ENCODE results near the gene TWNK. TPM values are rescaled to one million over a fixed set of nuclear protein-coding genes. Genes with fewer than 3 reads are reported as not detected.
A peak's percentile ranks its signal among the peaks of the same experiment; 100 is the strongest.

The TWNK gene
- total RNA-seq, 1 donor from 2014 or later = 4.1 TPM

DNA sequence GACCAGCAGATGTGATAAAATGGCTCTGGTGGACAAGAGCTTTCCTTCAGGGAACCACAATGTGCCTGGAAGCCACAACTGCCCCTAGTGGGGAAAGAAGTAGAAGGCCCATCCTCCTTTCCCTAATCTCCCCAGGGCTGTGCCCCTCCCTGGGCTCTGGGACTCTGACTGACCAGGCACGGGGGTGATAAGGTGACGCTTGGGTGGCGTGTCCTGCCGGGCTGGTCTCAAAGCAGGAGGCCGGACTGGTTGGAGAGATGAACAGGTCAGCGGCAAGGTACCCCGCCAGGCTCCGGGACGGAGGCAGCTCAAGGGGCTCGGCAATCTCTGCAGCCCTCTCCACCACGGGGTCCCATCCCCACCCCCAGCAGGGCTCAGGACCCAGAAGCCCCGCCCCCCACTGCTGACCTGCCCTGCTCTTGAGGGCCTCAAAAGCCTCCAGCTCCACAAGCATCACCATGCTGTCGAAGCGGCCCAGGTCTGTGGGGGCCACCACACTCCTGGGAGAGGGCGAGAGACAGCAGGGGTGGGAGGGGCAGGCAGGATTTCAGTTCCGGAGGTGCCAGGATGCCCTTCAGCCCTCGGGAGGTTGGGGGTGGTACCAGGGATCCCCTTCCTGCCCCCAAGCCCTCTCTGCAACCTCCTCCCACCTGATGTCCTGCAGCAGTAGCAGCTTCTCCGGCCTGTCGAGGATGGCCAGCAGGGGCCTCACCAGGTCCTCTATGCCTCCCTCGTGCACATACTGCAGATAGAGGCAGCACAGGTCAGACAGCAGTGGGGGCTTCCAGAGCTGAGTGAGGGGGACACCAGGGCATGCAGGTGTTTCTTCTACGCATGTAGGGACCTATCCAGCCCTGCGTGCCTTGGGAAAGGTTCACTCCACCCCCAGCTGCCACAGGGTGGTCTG lies 24.4 kb downstream of the TWNK start:
- no peak for DNase-seq

DNA sequence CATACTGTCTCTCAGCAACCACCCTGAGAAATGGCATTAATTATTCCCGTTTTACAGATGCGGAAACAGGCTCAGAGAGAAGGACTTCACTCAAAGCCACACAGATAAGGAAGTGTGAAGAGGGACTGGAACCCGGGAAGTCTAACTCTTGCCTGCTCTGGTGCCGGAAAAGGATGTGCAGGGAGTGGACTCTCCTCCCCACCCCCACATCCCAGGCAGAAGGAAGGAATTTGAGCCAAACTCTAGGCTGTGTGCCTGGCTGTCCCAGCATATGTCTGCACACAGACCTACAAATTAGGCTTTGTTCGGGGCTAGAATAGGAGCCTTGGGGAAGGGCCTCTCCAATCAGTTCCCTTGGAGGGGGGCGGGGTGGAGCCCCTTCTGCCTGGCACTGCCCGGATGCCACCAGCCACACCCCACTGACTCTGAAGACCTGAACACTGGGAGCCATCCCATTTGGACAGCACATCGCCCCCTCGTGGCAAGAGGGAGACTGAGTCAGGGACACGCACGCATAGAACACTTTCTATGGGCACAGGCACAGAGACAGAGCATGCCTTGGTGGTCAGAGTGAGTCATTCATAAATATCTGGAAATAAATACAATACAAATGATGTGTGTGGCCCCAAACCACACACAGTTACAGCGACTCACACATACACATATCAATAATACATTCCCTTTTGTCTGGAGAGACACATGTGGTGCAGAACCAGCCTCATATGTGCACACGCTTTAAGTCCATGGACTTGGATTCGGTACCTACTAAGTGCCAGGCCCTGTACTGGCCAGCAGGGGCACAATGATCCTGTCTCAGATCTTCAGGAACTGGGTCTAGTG lies 25.4 kb downstream of the TWNK start:
- peak; percentile 86 for DNase-seq

DNA sequence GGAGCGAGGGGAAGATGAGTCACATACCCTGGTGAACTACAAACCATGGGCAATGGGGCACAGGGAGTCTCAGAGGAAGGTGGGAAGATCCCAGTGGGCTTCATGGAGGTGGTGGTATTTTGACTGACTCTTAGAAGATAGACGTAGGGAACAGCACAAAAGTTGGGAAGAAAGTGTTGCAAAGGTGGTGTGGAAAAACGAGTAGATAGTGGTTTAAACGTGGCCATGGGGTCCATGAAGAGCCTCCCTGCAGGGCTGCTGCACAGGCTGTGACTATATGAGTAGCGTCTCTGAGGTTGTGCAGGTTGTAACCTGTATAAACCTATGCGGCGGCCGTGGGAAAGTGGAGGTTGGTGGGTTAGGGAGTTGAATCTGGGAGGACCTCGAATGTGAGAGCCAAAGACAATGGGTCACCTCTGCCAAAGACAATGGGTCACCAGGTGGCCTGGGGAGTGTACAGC lies 26.1 kb downstream of the TWNK start:
- no peak for DNase-seq

DNA sequence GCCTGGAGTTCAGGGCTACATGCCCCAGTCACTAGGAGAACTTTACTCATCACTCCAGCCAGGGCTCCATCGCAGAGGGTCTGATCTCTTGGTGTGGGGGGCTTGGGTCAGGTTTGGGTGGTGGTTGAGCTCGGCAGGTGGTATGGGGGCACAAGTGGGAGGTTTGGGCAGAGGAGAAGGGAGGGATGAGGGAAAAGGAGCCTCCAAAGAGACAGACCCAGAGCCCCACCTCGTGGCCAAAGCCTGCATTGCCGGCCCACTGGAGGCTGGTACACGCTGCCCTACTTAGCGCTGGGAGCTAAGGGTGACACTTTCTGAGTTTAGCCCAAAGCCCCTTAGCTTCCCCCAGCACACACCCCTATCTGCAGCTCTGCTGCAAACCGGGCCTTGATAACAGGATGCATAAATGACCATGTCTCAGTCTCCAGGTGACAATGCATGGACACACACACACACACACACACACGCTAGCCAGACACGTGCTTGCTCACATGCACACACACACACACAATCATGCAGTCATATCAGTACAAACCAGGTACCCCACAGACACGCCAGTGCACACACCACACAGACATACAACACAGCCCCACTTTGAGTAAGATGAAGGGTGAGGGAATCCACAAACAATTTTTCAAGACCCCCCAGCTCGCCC lies 27.0 kb downstream of the TWNK start:
- DNase-seq = peak; percentile 46

DNA sequence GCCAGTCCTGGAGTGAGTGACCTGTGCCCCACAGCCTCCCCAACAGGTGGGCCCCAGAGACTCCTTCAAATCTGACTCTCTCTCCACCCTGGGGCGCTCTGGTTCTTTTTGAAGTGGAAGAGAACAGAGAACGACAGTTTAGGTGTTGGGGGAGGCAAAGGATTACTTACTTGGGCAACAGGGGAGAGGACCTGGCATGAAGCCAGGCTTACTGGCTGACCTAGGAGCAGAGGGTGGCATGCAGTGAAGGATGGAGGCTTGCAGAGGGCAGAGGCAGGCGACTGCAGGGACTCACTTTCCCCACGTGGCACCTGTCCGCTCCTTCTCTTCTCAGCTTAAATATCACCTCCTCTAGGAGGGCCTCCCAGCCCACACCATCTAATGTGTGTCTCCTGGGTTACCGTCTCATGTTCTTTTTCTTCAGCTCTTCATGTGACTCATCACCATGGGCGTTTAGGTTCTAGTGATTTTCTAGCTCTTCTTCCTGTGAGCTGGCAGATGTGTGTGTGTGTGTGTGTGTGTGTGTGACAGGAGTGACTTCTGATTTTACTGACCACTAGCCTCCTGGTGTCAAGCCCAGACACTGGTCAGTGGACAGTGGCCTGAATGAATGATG lies 27.7 kb downstream of the TWNK start:
- no peak for DNase-seq

DNA sequence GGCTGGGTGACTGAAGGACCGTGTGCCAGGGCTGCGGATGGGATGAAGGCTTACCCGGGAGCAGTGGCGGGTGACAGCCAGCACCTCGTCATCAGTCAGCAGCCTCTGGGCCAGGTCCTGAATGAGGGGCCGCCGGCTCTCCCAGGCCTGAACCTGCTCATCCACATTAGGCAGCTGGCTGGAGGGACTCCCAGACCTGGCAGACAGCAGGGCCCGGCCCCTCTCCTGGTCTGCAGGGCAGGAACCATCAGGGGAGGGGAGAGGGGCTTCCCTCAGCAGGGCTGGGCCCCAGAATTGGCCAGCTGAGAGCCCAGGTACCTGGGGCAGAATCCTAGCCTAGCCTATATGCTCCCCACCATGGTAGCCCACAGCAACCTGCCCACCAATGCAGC lies 28.2 kb downstream of the TWNK start:
- DNase-seq = no peak

DNA sequence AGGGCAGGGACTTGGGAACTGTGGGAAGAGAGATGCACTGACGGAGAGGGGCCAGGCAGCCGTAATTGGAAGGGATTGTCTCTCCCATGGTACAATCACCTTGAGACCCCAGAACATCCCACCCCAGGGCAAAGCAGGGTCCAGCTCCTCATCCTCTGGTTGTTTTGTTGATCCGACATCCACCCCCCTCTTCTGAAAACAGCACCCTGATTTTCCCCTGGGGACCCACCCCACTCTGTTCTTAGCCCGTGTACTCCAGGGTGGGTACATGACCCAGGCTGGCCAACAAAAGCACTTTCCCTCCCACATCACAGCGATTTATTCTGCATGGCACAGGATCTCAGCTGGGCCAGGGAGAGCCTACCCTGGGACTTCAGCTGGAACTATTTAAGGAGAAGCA lies 29.5 kb downstream of the TWNK start:
- DNase-seq = no peak

DNA sequence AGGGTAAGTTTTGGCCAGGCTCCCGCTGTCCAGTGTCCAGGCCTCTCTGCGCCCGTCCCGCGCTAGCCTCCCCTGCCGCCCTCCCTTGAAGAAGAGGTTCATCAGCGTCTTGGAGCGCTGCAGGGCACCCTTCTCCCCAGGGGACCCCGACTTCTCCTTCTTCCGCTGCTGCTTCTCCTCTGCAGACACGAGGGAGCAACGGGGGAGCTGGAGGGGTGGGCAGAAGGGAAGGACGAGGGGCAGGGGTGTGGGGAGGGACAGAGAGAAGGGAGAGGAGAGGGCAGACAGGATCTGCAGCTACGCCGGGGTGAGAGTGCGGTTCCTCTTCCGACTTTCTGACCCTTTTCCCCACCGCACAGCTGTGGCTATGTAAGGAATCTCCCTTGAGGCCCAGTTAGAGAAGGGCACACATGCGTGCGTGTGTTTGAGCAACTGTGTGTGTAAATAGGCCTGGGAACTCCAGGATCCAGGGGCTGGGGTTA lies 30.8 kb downstream of the TWNK start:
- no peak for DNase-seq

DNA sequence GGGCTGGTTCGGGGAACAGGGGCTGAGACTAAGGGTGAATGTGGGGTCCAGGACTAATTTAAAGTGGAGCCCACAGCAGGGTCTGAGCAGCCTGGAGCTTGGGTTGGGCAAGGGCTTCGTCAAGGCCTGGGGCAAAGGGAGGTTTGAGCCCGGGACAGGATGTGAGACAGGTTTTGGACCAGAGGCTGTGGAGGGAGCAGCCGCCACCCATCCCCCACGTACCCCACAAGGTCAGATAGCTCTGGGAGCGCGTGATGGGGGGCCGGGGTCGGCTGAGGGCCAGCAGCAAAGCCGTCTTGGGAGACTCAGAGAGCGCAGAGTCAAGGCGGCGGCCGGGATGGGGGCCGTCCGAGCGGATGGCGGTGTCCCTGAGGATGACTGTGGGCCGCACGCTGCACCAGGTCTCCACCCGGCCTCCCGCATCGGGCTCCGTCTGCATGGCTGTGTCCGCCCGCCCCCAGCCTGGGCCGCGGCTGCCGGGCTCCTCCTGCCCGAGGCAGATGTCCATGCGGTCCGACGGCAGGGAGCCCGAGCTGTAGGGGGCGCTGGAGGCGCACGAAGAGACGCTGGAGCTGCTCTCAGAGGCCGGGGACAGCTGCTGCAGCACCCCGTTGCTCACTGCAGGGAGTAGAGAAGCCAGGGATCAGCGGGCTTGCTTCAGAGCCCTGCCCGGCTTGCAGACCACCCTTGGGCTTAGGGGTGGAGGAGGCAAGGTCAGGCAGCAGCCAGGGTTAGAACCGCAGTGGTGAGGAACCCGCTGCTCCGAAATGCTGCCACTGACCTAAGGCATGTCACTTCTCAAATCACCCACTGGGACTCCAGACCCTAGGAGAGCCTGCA lies 31.5 kb downstream of the TWNK start:
- no peak for DNase-seq

DNA sequence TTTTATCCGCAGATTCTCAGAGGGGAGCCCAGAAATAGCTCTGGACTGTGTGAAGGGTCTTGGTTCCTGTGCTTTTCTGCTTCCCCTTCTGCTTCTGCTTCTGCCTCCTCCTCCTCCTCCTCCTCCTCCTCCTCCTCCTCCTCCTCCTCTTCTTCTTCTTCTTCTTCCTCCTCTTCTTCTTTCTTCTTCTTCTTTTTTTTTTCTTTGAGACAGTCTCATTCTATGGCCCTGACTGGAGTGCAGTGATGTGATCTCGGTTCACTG lies 32.0 kb downstream of the TWNK start:
- no peak for DNase-seq

DNA sequence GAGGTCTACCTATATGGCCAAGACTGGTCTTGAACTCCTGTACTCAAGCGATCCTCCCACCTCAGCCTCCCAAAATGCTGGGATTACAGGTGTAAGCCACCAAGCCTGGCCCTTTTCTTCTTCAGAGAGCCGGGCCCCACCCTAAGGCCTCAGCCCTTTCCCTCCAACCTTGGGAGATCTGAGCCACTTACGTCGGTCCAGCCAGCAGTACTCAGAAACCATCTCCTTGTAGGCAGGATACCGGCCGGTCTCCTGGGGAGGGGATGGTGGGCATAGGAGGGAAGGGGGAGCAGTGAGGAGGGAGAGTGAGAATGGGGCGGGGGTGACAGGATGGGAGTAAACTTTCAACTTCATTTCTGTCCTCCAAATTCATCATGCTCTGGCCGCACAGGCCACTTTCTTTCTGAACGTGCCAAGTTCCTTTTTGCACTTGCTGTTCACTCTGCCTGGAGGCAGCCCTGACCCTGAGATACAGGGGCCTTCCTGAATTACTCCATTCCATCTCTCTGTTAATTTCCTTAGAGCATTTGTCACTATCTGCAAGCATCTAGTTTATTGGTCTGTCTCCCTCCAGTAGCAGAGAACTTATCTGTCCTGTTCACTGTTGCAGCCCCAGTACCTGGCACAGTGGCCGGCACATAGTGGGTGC lies 33.2 kb downstream of the TWNK start:
- no peak for DNase-seq

DNA sequence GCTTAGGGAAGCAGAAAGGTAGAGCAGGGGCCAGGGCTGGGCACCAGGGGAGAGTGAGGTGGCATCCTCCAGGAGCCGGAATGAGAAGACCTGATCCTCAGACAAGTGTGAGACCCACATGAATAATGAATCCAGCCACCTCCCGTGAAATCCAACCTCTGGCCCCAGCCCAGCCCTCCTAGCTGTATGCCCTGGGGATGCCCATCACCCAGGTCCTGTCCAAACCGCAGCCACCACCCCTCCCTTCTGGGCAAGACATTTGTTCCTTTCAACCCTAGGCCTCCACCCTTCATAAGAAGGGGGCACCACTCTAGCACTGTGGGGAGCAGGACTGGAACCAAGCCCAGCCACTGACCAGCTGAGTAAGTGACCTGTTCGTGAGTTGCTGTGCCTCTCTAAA lies 33.9 kb downstream of the TWNK start:
- DNase-seq = no peak

DNA sequence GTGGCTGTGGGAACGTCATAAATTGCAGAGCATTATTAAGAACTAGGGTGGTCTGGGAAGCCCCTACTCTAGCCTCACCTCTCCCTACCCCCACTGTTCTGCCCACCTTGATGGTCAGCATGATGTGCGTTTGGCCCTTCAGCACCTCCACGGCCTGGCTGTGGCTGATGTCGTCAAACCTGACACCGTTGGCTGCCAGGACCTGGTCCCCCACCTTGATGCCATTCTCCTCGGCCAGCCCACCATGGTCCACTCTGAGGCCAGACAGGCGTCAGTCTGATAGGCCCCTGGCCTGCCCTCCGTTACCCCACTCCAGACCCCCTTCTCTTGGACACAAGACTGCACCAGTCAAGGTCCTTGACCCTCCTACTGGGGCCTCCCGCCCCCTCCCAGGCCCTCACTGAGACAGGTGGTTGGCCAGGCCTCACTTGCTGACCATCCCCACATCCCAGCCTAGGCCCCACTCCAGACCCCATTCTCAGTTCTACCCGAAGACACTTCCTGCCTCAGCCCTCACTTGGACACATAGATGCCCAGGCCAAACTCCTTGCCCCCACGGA lies 34.4 kb downstream of the TWNK start:
- DNase-seq = no peak

DNA sequence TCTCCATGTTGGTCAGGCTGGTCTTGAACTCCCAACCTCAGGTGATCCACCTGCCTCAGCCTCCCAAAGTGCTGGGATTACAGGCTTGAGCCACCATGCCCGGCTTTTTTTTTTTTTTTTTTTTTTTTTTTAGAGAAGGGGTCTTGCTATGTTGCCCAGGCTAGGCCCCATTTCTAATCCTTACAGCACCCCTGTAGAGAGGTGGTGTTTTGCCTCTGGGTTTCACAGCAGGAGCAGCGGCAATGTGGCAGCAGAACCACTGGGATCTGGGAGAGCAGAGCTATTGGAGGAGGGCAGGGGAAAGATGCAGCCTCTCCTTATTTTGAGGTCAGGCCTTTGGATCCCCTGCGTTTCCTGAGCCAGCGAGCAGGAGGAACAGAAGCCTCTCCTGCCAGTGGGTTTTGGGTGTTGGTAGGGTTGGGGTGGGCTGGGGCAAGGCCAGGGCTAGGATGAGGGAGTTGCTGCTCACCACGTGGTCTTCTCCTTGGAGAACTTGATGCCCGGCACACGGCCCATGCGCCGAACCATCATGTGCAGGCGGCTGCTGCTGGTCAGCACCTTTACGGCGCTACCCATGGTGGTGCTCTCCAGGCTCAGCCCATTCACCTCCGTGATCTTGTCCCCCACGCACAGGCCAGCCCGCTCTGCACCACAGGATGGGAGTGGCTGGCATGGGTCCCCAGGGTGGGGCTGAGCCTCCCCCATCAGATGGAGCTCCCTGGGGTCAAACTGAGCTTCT lies 35.8 kb downstream of the TWNK start:
- DNase-seq = no peak

DNA sequence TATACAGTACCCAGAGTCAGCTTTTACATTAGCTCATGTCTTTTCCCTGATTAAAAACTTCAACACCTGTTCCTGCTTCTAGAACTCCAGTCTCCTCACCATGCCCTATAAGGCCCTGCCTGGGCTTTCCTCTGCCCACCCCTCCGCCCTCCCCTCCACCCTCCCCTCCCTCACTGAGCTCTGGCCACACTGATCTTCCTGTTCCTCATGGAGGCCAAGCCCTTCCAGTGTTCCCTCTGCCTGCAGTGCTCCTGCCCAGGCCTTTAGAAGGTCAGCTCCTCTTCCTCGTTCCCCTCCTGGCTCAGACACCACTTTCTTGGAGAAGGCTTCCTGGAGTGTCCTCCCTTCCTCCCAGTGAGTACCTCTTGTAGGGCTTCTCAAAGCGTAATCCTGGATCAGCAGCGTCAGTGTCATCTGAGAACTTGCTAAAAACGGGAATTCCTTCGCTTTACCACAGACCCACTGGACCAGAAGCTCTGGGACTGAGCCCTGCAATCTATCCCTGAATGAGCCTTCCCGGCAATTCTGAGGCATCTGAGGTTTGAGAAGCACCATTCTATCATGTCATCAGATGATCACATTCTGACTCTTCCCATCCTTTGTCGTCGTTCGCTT lies 39.9 kb downstream of the TWNK start:
- DNase-seq = no peak

DNA sequence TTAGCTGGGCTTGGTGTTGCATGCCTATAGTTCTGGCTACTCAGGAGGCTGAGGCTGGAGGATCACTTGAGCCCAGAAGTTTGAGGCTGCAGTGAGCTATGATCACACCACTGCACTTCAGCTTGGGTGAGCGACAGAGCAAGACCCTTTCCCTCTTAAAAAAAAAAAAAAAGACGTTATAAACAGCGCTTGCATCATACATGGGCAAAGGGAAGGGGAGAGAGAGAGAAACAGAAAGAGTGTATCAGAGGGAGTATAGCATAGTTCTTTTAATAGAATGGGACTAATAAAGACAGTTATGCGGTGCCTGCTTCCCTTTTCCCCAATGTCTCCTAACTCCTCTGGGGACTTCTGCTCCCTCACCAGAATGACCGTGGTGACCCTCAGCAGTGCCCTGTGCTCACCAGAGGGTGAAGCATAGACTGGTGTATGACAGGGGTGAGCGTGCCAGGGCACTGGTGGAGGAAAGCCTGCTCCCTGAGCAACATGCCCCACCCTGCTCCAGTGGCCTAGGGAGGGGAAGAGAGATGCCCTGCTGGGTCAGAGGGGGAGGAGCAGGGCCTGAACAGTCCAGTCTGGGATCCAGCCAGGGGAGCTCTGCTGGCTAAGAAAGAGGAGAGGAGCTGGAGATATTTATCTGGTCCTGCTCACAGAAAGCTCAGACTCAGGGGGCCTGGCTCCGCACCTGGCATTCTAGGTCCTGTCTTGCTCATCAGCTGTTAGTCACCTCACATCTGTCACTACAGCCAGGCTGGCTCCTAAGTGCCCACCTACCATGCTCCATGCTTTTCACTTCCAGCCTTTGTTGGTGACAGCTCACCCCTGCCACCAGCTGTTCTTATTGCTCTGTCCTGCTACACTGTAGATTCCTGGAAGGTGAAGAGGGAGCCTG lies 41.3 kb downstream of the TWNK start:
- DNase-seq = no peak

DNA sequence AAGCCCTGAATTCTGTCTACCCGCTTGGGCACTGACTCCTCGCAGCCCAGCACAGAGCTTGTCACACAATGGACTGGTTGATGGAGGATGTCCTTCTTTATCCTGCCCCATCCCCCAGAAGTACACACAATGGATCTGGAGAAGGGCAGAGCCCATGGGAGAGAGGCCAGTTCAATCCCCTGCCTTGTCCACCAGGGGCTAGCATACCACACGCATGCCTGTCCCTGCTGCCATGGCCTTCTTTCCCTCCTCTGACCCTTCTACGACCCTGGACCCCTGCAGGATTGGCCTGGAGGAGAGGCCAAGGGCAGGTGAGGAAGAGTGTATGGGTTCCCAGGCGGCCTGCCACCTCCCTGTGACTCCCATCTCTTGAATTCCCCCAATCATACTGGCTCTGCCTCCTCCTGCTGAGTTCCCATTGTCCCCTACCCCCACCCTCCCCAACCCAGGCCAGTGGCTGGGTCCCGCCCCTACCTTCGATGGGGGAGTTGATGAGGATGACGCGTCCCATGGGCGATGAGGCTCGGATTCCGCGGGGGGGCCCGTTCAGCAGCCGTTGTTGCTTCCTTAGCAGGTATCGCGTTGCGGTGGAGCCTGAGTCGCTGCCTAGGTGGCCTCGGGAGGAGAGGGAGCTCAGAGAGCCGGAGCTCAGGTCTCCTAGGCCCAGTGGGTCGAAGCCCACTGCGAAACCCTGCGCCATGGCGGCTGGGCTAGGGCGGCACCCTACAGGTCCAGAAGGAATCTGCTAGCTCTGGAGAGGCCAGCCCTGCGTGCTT lies 42.4 kb downstream of the TWNK start:
- no peak for DNase-seq
